Ammon's horn (tissue), 1 donor: ENCODE measurements around the gene GSTM4.
"Not testable (repeated sequence)": the region's sequence is repeated elsewhere in the genome, so short reads cannot be mapped to it uniquely, and the experiment has no call there.

Experiments used
- DNase-seq: peaks from one replicate; pipeline ENCODE4 v3.0.0-alpha.2; 2016; ENCODE audit warnings: low spot score

GSTM4 gene

GRCh38 chr1:109667452-109668122 is 11.7 kb downstream of the GSTM4 start, which contains the start of gene GSTM2:
GSTM2 (plus strand) TSS chr1:109668057; CDS start chr1:109668116, 59 bp downstream.
- peak; percentile 93 for DNase-seq

GRCh38 chr1:109668123-109668775 is 12.3 kb downstream of the GSTM4 start:
- DNase-seq, result peak; percentile 3

- peak; percentile 1 for DNase-seq
These were observed 13.5 kb downstream of the GSTM4 start for GRCh38 chr1:109669246-109669948.

GRCh38 chr1:109669949-109670302 is 14.0 kb downstream of the GSTM4 start:
- DNase-seq, result not testable (repeated sequence)

GRCh38 chr1:109671067-109671466 is 15.2 kb downstream of the GSTM4 start:
- peak; percentile 0 for DNase-seq

- peak; percentile 0 for DNase-seq
These were observed 18.0 kb downstream of the GSTM4 start for GRCh38 chr1:109673861-109674260.

- peak; percentile 0 for DNase-seq
These were observed 20.9 kb downstream of the GSTM4 start for GRCh38 chr1:109676683-109677381.

- DNase-seq, result peak; percentile 0
These were observed 21.6 kb downstream of the GSTM4 start for GRCh38 chr1:109677459-109677858.

GRCh38 chr1:109678637-109679036 is 22.7 kb downstream of the GSTM4 start:
- DNase-seq, result not testable (repeated sequence)

GRCh38 chr1:109684777-109685176 is 28.9 kb downstream of the GSTM4 start:
- not testable (repeated sequence) for DNase-seq

GRCh38 chr1:109685399-109685798 is 29.5 kb downstream of the GSTM4 start:
- DNase-seq, result not testable (repeated sequence)

- DNase-seq, result not testable (repeated sequence)
These were observed 30.0 kb downstream of the GSTM4 start for GRCh38 chr1:109685890-109686289.

- DNase-seq, result not testable (repeated sequence)
These were observed 31.2 kb downstream of the GSTM4 start for GRCh38 chr1:109687109-109687508.

- no peak for DNase-seq
These were observed 32.0 kb downstream of the GSTM4 start, which contains the start of gene GSTM1 for GRCh38 chr1:109687641-109688499. GSTM1 (plus strand) TSS chr1:109687817; CDS start chr1:109687874, 57 bp downstream.

GRCh38 chr1:109689844-109690405 is 34.0 kb downstream of the GSTM4 start:
- no peak for DNase-seq

- DNase-seq, result no peak
These were observed 35.9 kb downstream of the GSTM4 start for GRCh38 chr1:109691759-109692158.

GRCh38 chr1:109694400-109694799 is 38.5 kb downstream of the GSTM4 start:
- DNase-seq, result not testable (repeated sequence)

GRCh38 chr1:109695138-109695537 is 39.2 kb downstream of the GSTM4 start:
- DNase-seq, result not testable (repeated sequence)

GRCh38 chr1:109697066-109697465 is 41.2 kb downstream of the GSTM4 start:
- no peak for DNase-seq

- not testable (repeated sequence) for DNase-seq
These were observed 42.0 kb downstream of the GSTM4 start for GRCh38 chr1:109697861-109698260.

GRCh38 chr1:109702940-109703339 is 47.0 kb downstream of the GSTM4 start:
- DNase-seq, result not testable (repeated sequence)
